HepG2 (cell line): ENCODE results near the gene DNAAF1. TPM values are rescaled to one million over a fixed set of nuclear protein-coding genes. Genes with fewer than 3 reads are reported as not detected.
A peak's percentile ranks its signal among the peaks of the same experiment; 100 is the strongest.

Experiments
- CC2D1A ChIP-seq: sonication (generic); formaldehyde crosslinking; IDR thresholded peaks from 2 replicates; pipeline ENCODE4 v1.8.1; 2023; ENCODE audit warnings: mild to moderate bottlenecking, missing genetic modification reagents
- DMAP1 ChIP-seq: IDR thresholded peaks from 2 replicates; pipeline ENCODE4 v1.6.1; 2016
- DNMT1 ChIP-seq: sonication (generic); formaldehyde crosslinking; IDR thresholded peaks from 2 replicates; pipeline ENCODE4 v1.5.1; 2020; ENCODE audit warnings: mild to moderate bottlenecking, missing genetic modification reagents
- ESRRA ChIP-seq: sonication (generic); formaldehyde crosslinking; IDR thresholded peaks from 2 replicates; pipeline ENCODE4 v1.5.1; 2020; ENCODE audit warnings: mild to moderate bottlenecking, low read depth, missing genetic modification reagents
- FIP1L1 ChIP-seq: fragments of 200-400 bp; formaldehyde crosslinking; IDR thresholded peaks from 2 replicates; pipeline ENCODE4 v1.6.1; 2018; ENCODE audit warnings: low read depth, mild to moderate bottlenecking, low read length, moderate library complexity, borderline replicate concordance; ENCODE audit not compliant: insufficient read depth
- NR3C1 ChIP-seq: sonication (generic); formaldehyde crosslinking; IDR thresholded peaks from 2 replicates; pipeline ENCODE4 v1.4.0; 2020; ENCODE audit warnings: missing genetic modification reagents
- SMARCC2 ChIP-seq: fragments of 450-650 bp; IDR thresholded peaks from 2 replicates; pipeline ENCODE4 v1.6.1; 2017; ENCODE audit warnings: antibody characterized with exemption, mild to moderate bottlenecking
- STAT5B ChIP-seq: sonication (generic); formaldehyde crosslinking; IDR thresholded peaks from 2 replicates; pipeline ENCODE4 v1.4.0; 2020; ENCODE audit warnings: missing genetic modification reagents
- ZIK1 ChIP-seq: sonication (generic); formaldehyde crosslinking; IDR thresholded peaks from 2 replicates; pipeline ENCODE4 v1.5.0; 2020; ENCODE audit warnings: mild to moderate bottlenecking, low read depth, missing genetic modification reagents, borderline replicate concordance
- ZNF543 ChIP-seq: sonication (generic); formaldehyde crosslinking; IDR thresholded peaks from 2 replicates; pipeline ENCODE4 v1.4.0; 2020; ENCODE audit warnings: mild to moderate bottlenecking, missing genetic modification reagents
- ZNF563 ChIP-seq: sonication (generic); formaldehyde crosslinking; IDR thresholded peaks from 2 replicates; pipeline ENCODE4 v1.8.0; 2022; ENCODE audit warnings: mild to moderate bottlenecking, moderate library complexity, missing genetic modification reagents
- polyA plus RNA-seq, 8 experiments: library from polyadenylated mRNA; depleted of rRNA in 3 of 8; stranded (reverse) in 7 of 8; unstranded in 1 of 8; fragments of >200 nt; fragmentation: Illumina TruSeq in 4 of 8; extraction: Trizol in 4 of 8; gene quantifications; 2 replicates each; pipeline versions ENCODE4 v1.2.1 to v1.2.3, GENCODE V29; 2011 to 2016; ENCODE audit warnings: low read depth in 4 of 8, missing spikeins in 1 of 8, mixed read lengths in 1 of 8; ENCODE audit not compliant: insufficient read depth in 1 of 8
- total RNA-seq, 5 experiments: library from RNA; depleted of rRNA; stranded (reverse); fragments of >200 nt; fragmentation: Illumina TruSeq; extraction: Trizol; gene quantifications; 2 replicates each; pipeline ENCODE4 v1.2.3, GENCODE V29; 2016; ENCODE audit warnings: low read depth in 1 of 5
- TF ChIP-seq, protein P1 (sequence below): IDR thresholded peaks from 2 replicates; pipeline ENCODE4 v1.6.1; 2016; ENCODE audit warnings: missing biosample characterization, missing genetic modification reagents, low read depth
- TF ChIP-seq, protein P2 (sequence below): sonication (generic); formaldehyde crosslinking; IDR thresholded peaks from 2 replicates; pipeline ENCODE4 v1.8.0; 2022; ENCODE audit warnings: mild to moderate bottlenecking, missing genetic modification reagents; ENCODE audit not compliant: insufficient replicate concordance
- TF ChIP-seq, protein P3 (sequence below): sonication (generic); formaldehyde crosslinking; IDR thresholded peaks from 2 replicates; pipeline ENCODE4 v1.4.0; 2020; ENCODE audit warnings: missing genetic modification reagents
- TF ChIP-seq, protein P4 (sequence below): sonication (generic); formaldehyde crosslinking; IDR thresholded peaks from 2 replicates; pipeline ENCODE4 v1.9.0; 2022; ENCODE audit warnings: missing genetic modification reagents, mild to moderate bottlenecking, borderline replicate concordance
- TF ChIP-seq, protein P5 (sequence below): sonication (generic); formaldehyde crosslinking; IDR thresholded peaks from 2 replicates; pipeline ENCODE4 v1.5.0; 2020; ENCODE audit warnings: missing genetic modification reagents
- TF ChIP-seq, protein P6 (sequence below): sonication (generic); formaldehyde crosslinking; IDR thresholded peaks from 2 replicates; pipeline ENCODE4 v1.4.0; 2020; ENCODE audit warnings: missing genetic modification reagents

The DNAAF1 gene
- total and polyA plus RNA-seq, 2 of the 13 experiments (the other 11 are each of a cell fraction or from before 2014, with no cell fraction given) = 0.04 TPM; not detected in 1

DNA sequence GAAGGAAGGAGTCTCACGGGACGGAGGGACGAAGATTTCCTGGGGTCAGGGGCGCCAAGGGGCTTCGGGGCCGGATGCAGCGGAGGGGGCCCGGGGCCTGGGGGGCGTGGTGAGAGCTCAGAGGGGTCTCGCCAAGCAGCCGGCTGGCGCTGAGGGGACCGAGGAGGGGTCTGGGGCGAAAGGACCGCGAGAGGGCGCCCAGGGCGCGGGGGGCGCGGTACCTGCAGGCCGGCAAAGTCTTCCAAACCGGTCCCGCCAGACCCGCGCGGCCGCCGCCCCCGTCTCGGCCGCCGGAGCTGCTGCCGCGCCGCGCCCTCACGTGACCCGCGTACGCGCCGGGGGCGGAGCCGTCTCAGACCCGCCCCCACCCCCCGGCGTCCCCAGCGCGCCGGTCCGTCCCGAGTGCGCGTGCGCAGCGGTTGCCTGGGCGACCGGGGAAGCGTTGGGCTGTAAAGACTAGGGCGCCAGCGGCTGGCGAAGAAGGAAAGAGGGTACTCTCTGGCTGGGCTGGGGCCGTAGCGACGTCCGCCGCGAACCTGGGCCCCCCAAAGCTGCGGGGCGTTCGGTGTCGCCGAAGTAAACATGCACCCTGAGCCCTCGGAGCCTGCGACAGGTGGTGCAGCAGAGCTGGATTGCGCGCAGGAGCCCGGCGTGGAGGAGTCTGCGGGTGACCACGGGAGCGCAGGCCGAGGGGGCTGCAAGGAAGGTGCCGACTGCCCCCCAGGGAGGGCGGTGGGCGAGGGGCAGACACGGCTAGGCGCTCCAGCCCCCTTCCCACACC, at the start of gene DNAAF1, which contains the start of gene HSDL1 (continued):
- TF ChIP-seq, protein P1, sequence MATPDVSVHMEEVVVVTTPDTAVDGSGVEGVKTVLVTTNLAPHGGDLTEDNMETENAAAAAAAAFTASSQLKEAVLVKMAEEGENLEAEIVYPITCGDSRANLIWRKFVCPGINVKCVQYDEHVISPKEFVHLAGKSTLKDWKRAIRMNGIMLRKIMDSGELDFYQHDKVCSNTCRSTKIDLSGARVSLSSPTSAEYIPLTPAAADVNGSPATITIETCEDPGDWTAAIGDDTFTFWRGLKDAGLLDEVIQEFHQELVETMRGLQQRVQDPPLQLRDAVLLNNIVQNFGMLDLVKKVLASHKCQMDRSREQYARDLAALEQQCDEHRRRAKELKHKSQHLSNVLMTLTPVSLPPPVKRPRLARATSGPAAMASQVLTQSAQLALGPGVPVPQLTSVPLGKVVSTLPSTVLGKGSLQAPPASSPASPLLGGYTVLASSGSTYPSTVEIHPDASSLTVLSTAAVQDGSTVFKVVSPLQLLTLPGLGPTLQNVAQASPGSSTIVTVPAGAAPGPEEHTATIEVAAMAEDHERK (CRISPR knock-in tag) = peak; percentile 63; the same call in 1 of the 2 replicates
- TF ChIP-seq ZIK1 (CRISPR knock-in tag) = no peak
- TF ChIP-seq ESRRA (CRISPR knock-in tag) = peak; percentile 56
- TF ChIP-seq, protein P2, sequence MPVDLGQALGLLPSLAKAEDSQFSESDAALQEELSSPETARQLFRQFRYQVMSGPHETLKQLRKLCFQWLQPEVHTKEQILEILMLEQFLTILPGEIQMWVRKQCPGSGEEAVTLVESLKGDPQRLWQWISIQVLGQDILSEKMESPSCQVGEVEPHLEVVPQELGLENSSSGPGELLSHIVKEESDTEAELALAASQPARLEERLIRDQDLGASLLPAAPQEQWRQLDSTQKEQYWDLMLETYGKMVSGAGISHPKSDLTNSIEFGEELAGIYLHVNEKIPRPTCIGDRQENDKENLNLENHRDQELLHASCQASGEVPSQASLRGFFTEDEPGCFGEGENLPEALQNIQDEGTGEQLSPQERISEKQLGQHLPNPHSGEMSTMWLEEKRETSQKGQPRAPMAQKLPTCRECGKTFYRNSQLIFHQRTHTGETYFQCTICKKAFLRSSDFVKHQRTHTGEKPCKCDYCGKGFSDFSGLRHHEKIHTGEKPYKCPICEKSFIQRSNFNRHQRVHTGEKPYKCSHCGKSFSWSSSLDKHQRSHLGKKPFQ = peak; percentile 19
- no peak for TF ChIP-seq STAT5B (CRISPR knock-in tag)
- TF ChIP-seq, protein P3, sequence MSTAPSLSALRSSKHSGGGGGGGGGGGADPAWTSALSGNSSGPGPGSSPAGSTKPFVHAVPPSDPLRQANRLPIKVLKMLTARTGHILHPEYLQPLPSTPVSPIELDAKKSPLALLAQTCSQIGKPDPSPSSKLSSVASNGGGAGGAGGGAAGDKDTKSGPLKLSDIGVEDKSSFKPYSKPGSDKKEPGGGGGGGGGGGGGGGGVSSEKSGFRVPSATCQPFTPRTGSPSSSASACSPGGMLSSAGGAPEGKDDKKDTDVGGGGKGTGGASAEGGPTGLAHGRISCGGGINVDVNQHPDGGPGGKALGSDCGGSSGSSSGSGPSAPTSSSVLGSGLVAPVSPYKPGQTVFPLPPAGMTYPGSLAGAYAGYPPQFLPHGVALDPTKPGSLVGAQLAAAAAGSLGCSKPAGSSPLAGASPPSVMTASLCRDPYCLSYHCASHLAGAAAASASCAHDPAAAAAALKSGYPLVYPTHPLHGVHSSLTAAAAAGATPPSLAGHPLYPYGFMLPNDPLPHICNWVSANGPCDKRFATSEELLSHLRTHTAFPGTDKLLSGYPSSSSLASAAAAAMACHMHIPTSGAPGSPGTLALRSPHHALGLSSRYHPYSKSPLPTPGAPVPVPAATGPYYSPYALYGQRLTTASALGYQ (CRISPR knock-in tag) = 0 out of 2 replicates have a peak, but pooled peaks have one; percentile 38
- TF ChIP-seq SMARCC2 = no peak
- TF ChIP-seq DNMT1 = 0 out of 2 replicates have a peak, but pooled peaks have one; percentile 56
- TF ChIP-seq CC2D1A (CRISPR knock-in tag) = no peak
- TF ChIP-seq DMAP1 (CRISPR knock-in tag) = peak; percentile 51; the same call in 1 of the 2 replicates
- TF ChIP-seq, protein P4, sequence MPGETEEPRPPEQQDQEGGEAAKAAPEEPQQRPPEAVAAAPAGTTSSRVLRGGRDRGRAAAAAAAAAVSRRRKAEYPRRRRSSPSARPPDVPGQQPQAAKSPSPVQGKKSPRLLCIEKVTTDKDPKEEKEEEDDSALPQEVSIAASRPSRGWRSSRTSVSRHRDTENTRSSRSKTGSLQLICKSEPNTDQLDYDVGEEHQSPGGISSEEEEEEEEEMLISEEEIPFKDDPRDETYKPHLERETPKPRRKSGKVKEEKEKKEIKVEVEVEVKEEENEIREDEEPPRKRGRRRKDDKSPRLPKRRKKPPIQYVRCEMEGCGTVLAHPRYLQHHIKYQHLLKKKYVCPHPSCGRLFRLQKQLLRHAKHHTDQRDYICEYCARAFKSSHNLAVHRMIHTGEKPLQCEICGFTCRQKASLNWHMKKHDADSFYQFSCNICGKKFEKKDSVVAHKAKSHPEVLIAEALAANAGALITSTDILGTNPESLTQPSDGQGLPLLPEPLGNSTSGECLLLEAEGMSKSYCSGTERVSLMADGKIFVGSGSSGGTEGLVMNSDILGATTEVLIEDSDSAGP (CRISPR knock-in tag) = peak; percentile 37; the same call in 1 of the 2 replicates
- TF ChIP-seq ZNF543 (CRISPR knock-in tag) = 0 out of 2 replicates have a peak, but pooled peaks have one; percentile 41
- TF ChIP-seq, protein P5, sequence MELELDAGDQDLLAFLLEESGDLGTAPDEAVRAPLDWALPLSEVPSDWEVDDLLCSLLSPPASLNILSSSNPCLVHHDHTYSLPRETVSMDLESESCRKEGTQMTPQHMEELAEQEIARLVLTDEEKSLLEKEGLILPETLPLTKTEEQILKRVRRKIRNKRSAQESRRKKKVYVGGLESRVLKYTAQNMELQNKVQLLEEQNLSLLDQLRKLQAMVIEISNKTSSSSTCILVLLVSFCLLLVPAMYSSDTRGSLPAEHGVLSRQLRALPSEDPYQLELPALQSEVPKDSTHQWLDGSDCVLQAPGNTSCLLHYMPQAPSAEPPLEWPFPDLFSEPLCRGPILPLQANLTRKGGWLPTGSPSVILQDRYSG = peak; percentile 54; the same call in 1 of the 2 replicates
- TF ChIP-seq NR3C1 (CRISPR knock-in tag) = no peak
- TF ChIP-seq ZNF563 = peak; percentile 48; the same call in 1 of the 2 replicates
- TF ChIP-seq FIP1L1 = no peak
- TF ChIP-seq, protein P6, sequence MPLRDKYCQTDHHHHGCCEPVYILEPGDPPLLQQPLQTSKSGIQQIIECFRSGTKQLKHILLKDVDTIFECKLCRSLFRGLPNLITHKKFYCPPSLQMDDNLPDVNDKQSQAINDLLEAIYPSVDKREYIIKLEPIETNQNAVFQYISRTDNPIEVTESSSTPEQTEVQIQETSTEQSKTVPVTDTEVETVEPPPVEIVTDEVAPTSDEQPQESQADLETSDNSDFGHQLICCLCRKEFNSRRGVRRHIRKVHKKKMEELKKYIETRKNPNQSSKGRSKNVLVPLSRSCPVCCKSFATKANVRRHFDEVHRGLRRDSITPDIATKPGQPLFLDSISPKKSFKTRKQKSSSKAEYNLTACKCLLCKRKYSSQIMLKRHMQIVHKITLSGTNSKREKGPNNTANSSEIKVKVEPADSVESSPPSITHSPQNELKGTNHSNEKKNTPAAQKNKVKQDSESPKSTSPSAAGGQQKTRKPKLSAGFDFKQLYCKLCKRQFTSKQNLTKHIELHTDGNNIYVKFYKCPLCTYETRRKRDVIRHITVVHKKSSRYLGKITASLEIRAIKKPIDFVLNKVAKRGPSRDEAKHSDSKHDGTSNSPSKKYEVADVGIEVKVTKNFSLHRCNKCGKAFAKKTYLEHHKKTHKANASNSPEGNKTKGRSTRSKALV (CRISPR knock-in tag) = peak; percentile 89
